Bronchial epithelial cell (primary cell): ENCODE measurements around the gene IRX4. TPM values are rescaled to one million over a fixed set of nuclear protein-coding genes. Genes with fewer than 3 reads are reported as not detected.

ENCODE experiments used
- DNase-seq: peaks from one replicate; pipeline ENCODE4 v3.0.0-alpha.2; 2010; ENCODE audit warnings: low read depth
- FAIRE-seq: peaks from 2 replicates; lab custom pipeline; 2011; peaks lifted over from hg19 to GRCh38; lab: Jason Lieb, UNC
- H3K27me3 ChIP-seq: 2 replicates; pipeline ENCODE4 v1.5.1; 2011; ENCODE audit warnings: low read length; ENCODE audit not compliant: control insufficient read depth, insufficient read depth
- H3K36me3 ChIP-seq: 2 replicates; pipeline ENCODE4 v1.5.1; 2011; ENCODE audit warnings: low read length; ENCODE audit not compliant: control insufficient read depth, insufficient read depth
- H3K4me3 ChIP-seq: 2 replicates; pipeline ENCODE4 v1.5.1; 2011; ENCODE audit warnings: mild to moderate bottlenecking, low read depth, low read length, control low read depth
- total RNA-seq: library from RNA; depleted of rRNA; stranded (reverse); fragments of >200 nt; gene quantifications from 2 replicates; pipeline ENCODE4 v1.2.1, GENCODE V29; 2014
- TF ChIP-seq, protein P1 (sequence below): IDR thresholded peaks from 2 replicates; pipeline ENCODE4 v1.5.1; 2011; ENCODE audit warnings: mild to moderate bottlenecking, moderate library complexity, low read length, control low read depth, inconsistent platforms; ENCODE audit not compliant: insufficient read depth, severe bottlenecking

Gene IRX4
- total RNA-seq, 1 donor from 2014 or later, result 1.1 TPM

DNA sequence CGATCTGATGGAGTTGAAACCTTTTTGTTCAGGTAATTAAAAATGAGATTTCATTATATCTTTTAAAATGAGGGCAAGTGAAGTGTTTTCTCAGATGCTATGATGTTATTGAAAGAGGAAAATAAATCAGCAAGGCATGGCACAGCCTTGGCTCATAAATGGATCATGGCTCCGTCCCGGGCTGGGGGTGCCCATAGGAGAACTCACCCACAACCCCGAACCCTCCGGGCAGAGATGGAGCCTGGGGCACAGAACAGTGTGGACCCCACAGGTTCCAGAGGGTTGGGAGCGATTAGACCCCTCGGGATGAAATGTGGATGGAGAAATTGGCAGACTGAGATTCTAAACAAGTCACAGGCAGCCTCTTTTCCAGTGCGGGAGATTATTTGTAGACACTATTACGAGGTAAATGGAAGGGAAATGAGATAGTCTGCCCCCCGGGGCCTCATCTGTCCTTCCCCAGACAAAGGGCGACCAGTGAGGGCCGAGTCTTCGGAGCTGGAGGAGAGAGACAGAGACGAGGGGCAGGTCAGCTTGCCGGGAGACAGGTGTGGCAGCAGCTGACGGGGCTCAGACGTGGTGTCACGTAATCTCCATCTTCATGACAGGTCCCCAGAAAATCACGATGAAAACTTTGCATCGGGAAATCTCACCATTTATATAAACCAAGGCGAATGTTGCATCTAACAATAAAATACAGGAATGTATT, 47.9 kb downstream of the IRX4 start:
- Histone ChIP-seq H3K36me3 (no peaks in the 10 kb centered on the region), H3K4me3 (no peak overlapping the region), H3K27me3 (peaks cover 3% of the 10 kb centered on the region)
- FAIRE-seq (no peak), DNase-seq (no peak)
- TF ChIP-seq, protein P1, sequence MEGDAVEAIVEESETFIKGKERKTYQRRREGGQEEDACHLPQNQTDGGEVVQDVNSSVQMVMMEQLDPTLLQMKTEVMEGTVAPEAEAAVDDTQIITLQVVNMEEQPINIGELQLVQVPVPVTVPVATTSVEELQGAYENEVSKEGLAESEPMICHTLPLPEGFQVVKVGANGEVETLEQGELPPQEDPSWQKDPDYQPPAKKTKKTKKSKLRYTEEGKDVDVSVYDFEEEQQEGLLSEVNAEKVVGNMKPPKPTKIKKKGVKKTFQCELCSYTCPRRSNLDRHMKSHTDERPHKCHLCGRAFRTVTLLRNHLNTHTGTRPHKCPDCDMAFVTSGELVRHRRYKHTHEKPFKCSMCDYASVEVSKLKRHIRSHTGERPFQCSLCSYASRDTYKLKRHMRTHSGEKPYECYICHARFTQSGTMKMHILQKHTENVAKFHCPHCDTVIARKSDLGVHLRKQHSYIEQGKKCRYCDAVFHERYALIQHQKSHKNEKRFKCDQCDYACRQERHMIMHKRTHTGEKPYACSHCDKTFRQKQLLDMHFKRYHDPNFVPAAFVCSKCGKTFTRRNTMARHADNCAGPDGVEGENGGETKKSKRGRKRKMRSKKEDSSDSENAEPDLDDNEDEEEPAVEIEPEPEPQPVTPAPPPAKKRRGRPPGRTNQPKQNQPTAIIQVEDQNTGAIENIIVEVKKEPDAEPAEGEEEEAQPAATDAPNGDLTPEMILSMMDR, result no peak

DNA sequence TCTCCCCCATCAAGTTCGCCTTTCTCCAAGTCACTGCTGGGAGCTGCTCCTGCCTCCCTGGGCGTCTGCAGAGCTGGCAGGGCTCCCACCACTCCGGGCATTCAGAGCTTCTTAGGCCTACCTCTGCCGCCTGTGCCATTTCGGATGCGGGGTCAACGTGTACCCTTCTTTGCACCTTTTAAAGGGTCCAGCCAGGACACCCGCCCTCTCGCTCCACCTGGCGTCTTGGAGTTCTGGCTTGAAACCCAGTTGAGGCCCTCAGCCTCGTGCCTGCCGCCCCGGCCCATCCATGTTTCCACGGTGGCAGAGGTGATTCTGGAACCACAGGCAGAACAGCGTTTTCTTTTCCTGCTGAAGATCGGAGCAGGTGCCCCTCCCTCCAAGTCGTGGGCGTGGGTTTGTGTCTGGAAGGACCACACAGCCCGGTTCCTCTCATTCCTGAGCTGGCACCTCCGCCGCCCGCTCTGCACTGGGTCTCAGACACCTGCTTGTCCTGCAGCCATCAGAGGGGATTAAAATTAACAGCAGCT, 48.6 kb downstream of the IRX4 start:
- DNase-seq (no peak), FAIRE-seq (no peak)
- no peak overlapping the region for H3K4me3 ChIP-seq
- H3K36me3 ChIP-seq, result no peaks in the 10 kb centered on the region
- H3K27me3 ChIP-seq, result peaks cover 3% of the 10 kb centered on the region
- TF ChIP-seq, protein P1, result no peak

DNA sequence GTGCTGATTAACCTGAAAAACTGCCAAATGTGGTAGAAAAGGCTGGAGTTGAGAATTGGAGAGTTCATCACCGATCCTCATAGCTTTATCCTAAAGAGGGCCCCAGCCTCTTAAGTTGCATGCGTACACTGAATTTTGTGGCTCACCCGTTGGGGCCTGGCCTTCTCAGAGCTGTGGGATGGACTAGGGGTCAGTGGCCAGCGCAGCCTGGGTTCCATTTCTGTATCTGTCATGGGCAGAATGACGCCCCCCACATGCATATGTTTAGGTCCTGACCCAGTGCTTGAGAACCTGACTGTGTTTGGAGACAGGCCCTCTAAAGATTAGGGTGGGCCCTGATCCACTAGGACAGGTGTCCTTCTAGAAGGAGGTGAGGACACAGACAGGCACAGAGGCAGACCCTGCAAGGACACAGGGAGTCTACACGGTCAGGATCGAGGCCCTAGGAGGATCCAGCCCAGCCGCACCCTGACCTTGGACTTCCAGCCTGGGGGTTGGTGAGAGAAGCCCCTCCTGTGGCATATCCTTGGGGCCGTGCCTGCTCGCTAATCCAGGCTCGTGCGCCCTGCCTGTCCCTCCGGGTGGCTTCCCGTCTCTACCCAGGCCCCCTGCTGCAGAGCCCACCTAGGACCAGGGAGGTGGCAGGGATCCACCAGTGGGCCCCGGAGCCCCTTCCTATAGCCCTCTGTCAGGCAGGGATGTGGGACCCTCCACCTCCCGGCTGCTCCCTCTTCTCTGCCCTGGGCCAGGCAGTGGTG, 49.3 kb downstream of the IRX4 start:
- Histone ChIP-seq H3K27me3 (peaks cover 3% of the 10 kb centered on the region), H3K36me3 (no peaks in the 10 kb centered on the region), H3K4me3 (no peak overlapping the region)
- TF ChIP-seq, protein P1, result no peak
- DNase-seq, result no peak
- no peak for FAIRE-seq

DNA sequence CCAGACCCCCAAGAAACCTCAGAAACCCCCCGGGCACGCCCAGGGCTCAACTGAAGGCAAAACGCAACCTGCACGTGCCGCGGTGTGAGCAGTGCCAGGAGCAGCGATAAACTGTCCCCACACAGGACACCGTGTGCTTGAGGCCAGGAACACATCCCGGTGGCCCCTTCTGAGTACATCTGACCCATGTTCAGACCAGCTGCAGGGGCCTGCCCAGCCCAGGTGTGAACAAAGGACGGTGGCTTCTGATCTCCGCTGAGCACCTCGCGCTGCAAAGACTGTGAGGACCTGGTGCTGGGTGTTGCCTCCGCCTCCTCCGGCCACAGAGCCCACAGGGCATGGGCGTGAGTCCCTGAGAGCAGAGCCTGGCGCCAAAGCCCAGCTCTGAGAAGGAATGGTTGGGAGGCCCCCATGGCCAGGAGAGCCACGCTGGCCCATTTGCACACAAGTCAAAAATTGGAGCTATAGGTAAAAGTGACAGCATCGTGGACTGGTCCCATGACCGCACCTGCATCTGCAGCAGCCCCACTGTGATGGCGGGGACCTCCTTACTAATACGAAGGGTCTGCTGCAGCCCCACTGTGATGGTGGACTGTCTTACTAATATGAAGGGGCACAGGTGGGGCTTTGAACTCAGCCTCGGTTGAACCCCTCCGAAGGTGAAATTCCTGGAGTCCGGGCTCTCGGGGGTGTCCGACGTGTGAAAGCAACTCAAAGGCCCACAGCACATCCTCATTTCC, 50.0 kb downstream of the IRX4 start:
- FAIRE-seq (no peak), DNase-seq (no peak)
- no peak overlapping the region for H3K4me3 ChIP-seq
- H3K36me3 ChIP-seq, result no peaks in the 10 kb centered on the region
- TF ChIP-seq, protein P1, result no peak
- H3K27me3 ChIP-seq, result peaks cover 3% of the 10 kb centered on the region

DNA sequence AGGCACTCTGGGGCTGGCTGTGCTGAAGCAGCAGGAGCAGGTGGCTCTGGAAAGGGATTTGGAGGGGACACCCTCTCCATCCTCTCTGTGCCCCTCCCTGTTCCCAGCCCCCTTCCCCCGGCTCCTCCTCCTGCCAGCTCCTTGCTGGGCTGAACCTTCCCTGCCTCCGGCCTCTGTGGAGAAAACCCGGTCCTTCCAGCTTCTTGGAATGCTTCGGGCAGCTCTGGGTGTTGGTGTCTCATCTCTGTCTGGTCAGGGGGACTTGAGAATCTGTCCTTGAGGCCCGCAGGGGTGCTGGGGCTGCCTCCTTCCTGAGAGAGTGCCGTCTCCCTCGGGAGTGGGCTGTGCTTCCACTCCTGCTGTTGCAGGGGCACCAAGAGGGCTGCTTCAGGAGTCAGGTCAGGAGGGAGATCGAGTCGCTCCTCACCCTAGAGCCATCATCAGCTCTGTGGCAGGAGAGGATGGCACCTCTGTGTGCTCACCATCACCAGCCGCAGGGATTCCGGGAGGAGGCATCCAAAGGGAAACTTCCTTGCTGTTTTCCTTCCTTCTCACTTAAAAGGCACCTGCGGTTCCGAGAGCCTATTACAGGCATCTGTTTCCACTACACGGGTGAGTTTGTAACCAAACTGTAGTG, 50.9 kb downstream of the IRX4 start:
- peaks cover 3% of the 10 kb centered on the region for H3K27me3 ChIP-seq

More for the DNA sequence above, 50.9 kb downstream of the IRX4 start:
- DNase-seq (no peak), FAIRE-seq (no peak)
- H3K4me3 ChIP-seq, result no peak overlapping the region
- no peaks in the 10 kb centered on the region for H3K36me3 ChIP-seq
- TF ChIP-seq, protein P1, result no peak
